ENCODE measurements around the gene VCP.

Gene VCP

DNA sequence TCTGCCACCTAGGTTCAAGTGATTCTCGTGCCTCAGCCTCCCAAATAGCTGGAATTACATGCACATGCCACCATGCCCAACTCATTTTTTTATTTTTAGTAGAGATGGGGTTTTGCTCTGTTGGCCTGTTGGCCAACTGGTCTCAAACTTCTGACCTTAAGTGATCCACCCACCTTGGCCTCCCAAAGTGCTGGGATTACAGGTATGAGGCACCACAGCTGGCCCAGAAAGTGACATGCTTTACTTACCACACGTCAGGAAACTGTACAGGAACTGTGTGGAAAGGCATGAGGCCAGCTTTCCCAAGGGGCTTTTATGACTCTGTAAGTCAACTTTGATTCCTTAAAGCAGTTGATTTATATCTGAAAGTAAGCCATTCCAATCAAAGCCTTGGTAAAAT, 57.9 kb downstream of the VCP start:
- no peak for DNase-seq (ENCODE audit: low spot score)

DNA sequence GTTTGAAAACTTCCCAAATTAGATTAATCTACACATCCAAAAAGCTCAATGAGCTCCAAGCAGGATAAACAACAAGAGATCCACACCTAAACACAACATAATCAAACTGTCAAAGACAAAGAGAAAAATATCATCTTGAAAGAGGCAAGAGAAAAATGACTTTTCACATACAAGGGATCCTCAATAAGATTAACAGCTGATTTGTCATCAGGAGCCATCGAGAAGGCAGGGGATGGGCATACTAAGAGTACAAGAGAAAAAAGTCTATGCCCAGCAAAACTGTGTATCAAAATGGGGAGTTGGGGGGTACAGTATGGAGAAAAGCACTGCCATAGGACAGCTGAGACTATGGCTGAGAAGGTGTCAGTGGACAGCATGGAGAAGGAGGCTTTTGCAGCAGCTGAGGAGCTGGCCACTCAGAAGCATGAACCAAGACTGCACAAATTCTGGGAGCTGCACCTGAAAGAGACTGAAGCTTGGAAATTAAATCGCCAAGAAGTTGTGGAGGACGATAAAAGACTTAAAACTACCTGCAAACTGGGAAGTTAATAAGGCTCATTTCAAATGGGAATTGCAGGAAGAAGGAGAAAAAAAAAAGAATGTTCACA, 62.0 kb downstream of the VCP start:
- no peak for DNase-seq (ENCODE audit: low spot score)

Measured in ecto neural progenitor cell (in vitro differentiated cells).